NCI-H82 treated with DMSO at 0.1 percent for 48 hours (cell line): ENCODE measurements around the gene SNAPC4.
"Not testable (repeated sequence)": the region's sequence is repeated elsewhere in the genome, so short reads cannot be mapped to it uniquely, and the experiment has no call there.

Experiments used
- DNase-seq: peaks from one replicate; lab custom pipeline; 2025; ENCODE audit not compliant: unreplicated experiment; lab: John Stamatoyannopoulos, UW

The SNAPC4 gene

GRCh38 chr9:136433043-136433715 is 33.2 kb upstream of the SNAPC4 start:
- no peak for DNase-seq

- no peak for DNase-seq
These were observed 32.6 kb upstream of the SNAPC4 start for GRCh38 chr9:136432591-136432990.

GRCh38 chr9:136431782-136432350 is 31.9 kb upstream of the SNAPC4 start:
- DNase-seq, result no peak

GRCh38 chr9:136430588-136431234 is 30.7 kb upstream of the SNAPC4 start:
- no peak for DNase-seq

- no peak for DNase-seq
These were observed 29.9 kb upstream of the SNAPC4 start for GRCh38 chr9:136429683-136430491.

GRCh38 chr9:136429075-136429628 is 29.2 kb upstream of the SNAPC4 start:
- no peak for DNase-seq

GRCh38 chr9:136426787-136427186 is 26.8 kb upstream of the SNAPC4 start:
- no peak for DNase-seq

GRCh38 chr9:136425367-136425766 is 25.4 kb upstream of the SNAPC4 start:
- not testable (repeated sequence) for DNase-seq

GRCh38 chr9:136424750-136425362 is 24.9 kb upstream of the SNAPC4 start:
- DNase-seq, result no peak

GRCh38 chr9:136423432-136424146 is 23.6 kb upstream of the SNAPC4 start:
- no peak for DNase-seq

- no peak for DNase-seq
These were observed 22.9 kb upstream of the SNAPC4 start for GRCh38 chr9:136422876-136423275.

- no peak for DNase-seq
These were observed 21.8 kb upstream of the SNAPC4 start for GRCh38 chr9:136421791-136422190.

GRCh38 chr9:136419092-136419420 is 19.1 kb upstream of the SNAPC4 start:
- no peak for DNase-seq

- DNase-seq, result no peak
These were observed 18.5 kb upstream of the SNAPC4 start for GRCh38 chr9:136418182-136419091.

GRCh38 chr9:136416914-136417313 is 16.9 kb upstream of the SNAPC4 start:
- DNase-seq, result no peak

GRCh38 chr9:136416427-136416826 is 16.5 kb upstream of the SNAPC4 start:
- no peak for DNase-seq

- DNase-seq, result no peak
These were observed 13.0 kb upstream of the SNAPC4 start for GRCh38 chr9:136412962-136413361.

GRCh38 chr9:136411378-136411777 is 11.4 kb upstream of the SNAPC4 start:
- DNase-seq, result no peak

- DNase-seq, result peak; percentile 25
These were observed 10.7 kb upstream of the SNAPC4 start, which contains the start of the genes ENTR1 and PMPCA for GRCh38 chr9:136410500-136411287. Gene ENTR1 (minus strand): TSS chr9:136410614. CDS start chr9:136410397, 217 bp downstream. Gene PMPCA (plus strand): TSS chr9:136410658. CDS start chr9:136410669, 11 bp downstream.
